ENCODE data around the gene PIK3R3. TPM values are rescaled to one million over a fixed set of nuclear protein-coding genes. Genes with fewer than 3 reads are reported as not detected.

The PIK3R3 gene
- total RNA-seq, result 1 to 10 TPM; 4.8 to 5.4 TPM

DNA sequence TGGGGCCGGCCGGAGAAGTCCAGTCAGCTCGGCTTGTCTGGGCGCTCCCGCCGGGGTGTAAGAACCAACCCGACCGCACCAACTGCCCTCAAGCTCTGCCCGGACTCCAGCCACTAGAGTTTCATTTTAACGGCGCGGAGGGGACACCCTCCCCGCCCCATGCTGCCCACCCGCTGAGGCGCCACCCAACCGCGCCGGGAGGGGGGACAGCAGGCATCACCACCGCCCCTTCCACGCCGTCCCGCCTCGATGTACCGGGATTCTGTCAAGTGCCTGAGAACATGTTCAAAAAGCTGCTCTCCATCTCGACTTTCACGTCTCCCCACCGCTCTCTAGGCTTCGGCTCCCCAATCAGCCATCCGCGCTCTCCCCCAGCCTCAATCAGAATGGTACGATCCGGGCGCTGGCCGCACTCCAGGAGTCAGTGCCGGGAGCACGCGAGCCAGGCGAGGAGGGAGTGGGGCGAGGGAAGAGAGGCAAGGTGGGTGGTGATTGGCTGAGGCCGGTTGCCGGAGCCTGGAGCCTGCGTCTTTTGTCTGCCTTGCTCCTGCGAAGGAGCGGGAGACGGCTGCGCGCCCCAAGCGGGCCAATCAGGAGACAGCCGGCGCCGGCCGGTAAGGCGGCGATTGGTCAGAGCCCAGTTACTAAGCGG is at the start of gene PIK3R3:
Gene PIK3R3, minus strand, starts transcription at position 101 of the 652 bp plus-strand sequence. CDS start 677 bp downstream, outside the sequence.
- Mint-ChIP-seq H3K9me3 (ENCODE audit: insufficient read depth) (no peaks in the 10 kb centered on the region), H3K4me1 (ENCODE audit: low read depth) (peaks cover 30% of the 10 kb centered on the region), H3K36me3 (ENCODE audit: low read depth) (peaks cover 2% of the 10 kb centered on the region), H3K4me3 (peak within 1 kb of the TSS; percentile 93), H3K27ac (peak within 1 kb of the TSS; percentile 98), H3K27me3 (ENCODE audit: low read depth) (peaks cover 57% of the 10 kb centered on the region)
- DNase-seq (peak; percentile 95), ATAC-seq (peak; percentile 97)
- ChIA-PET POLR2A (interaction anchor here (1.0 kb wide), 1 partner anchor 33 kb away, joined by 3 read pairs; no protein-coding TSS in a partner anchor), CTCF (interaction anchor here (0.5 to 2.5 kb wide), 2 partner anchors 92 to 1295 kb away, joined by 3 to 10 read pairs; no protein-coding TSS in a partner anchor)

DNA sequence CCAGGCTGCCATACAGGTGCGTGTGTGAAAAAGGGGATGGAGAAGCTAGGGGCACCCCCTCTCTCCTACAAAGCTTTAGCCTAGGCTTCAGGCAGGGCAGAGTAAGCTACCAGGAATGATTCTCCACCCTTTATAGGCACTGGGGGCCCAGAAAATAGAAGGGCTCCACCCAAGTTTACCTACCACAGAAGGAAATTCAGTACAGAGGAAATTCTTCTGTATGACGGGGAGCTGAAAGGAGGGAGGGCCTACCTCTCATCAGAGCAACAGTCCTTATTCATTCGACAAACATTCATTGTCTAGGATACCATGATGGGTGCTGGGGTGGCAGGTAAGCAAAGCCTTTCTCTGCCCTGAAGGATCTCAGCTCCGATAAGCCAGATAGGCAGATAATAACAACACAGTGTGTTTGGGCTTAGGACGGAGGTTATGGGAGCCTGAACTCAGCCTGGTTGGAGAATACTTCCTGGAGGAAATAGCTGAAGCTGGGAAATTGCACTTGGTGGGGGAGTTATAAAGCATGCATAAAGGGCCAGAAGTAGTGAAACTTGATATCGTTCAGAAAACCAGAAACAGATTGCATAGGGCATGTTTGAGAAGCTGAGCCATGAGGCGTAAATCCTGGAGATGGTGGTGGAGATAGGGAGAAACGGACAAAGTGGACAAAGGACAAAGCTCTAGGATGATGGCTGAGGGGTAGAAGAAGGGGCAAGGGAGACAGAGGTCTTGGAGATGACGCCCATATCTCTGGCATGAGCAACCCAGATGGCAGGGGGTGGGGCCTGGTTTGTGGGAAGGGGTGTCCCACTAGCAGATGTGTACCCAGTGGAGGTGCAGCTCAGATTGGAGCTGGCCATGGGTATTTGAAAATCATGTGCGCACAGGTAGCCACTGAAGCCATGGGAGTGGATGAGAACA is 49.2 kb upstream of the PIK3R3 start:
- ChIA-PET POLR2A (interaction anchor here (0.9 kb wide), 1 partner anchor 10 kb away, joined by 3 read pairs; no protein-coding TSS in a partner anchor), CTCF (interaction anchor here (0.6 to 6.5 kb wide), 8 partner anchors 14 to 155 kb away, joined by 3 to 80 read pairs (median 4); no protein-coding TSS in a partner anchor)
- peaks cover 17% of the 10 kb centered on the region for H3K4me1 Mint-ChIP-seq (ENCODE audit: low read depth)
- H3K27me3 Mint-ChIP-seq (ENCODE audit: low read depth), result peaks cover 2% of the 10 kb centered on the region
- H3K36me3 Mint-ChIP-seq (ENCODE audit: low read depth), result no peaks in the 10 kb centered on the region
- ATAC-seq, result no peak
- H3K9me3 Mint-ChIP-seq (ENCODE audit: insufficient read depth), result no peaks in the 10 kb centered on the region
- H3K27ac Mint-ChIP-seq, result no peak overlapping the region
- DNase-seq, result no peak
- H3K4me3 Mint-ChIP-seq, result no peak overlapping the region

DNA sequence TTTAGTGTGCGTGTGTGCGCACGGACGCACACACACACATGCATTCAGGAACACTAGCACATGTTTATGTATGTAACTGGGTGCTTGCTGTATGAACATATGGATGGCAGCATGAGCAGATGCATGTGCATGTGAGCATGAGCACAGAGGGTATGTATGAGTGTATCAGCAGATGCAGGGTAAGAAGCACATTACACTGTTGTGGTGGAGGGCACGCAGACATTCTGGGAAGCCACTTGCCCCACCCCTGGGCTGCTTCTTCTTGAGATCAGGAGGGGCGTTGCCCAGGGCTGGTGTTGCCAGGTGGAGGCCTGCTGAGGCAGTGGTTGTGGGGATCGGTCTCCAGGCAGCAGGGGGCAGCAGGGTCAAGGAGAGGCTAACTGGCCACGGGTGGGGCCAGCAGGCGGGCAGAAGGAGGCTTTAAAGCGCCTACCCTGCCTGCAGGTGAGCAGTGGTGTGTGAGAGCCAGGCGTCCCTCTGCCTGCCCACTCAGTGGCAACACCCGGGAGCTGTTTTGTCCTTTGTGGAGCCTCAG is 47.7 kb upstream of the PIK3R3 start:
- Mint-ChIP-seq H3K27ac (no peak overlapping the region), H3K9me3 (ENCODE audit: insufficient read depth) (no peaks in the 10 kb centered on the region), H3K4me3 (no peak overlapping the region), H3K36me3 (ENCODE audit: low read depth) (no peaks in the 10 kb centered on the region), H3K27me3 (ENCODE audit: low read depth) (peaks cover 2% of the 10 kb centered on the region), H3K4me1 (ENCODE audit: low read depth) (peaks cover 17% of the 10 kb centered on the region)
- ATAC-seq (no peak), DNase-seq (no peak)
- POLR2A ChIA-PET, result no interaction called here
- CTCF ChIA-PET, result interaction anchor here (0.6 to 6.5 kb wide), 6 partner anchors 13 to 332 kb away, joined by 3 to 80 read pairs (median 4); no protein-coding TSS in a partner anchor

DNA sequence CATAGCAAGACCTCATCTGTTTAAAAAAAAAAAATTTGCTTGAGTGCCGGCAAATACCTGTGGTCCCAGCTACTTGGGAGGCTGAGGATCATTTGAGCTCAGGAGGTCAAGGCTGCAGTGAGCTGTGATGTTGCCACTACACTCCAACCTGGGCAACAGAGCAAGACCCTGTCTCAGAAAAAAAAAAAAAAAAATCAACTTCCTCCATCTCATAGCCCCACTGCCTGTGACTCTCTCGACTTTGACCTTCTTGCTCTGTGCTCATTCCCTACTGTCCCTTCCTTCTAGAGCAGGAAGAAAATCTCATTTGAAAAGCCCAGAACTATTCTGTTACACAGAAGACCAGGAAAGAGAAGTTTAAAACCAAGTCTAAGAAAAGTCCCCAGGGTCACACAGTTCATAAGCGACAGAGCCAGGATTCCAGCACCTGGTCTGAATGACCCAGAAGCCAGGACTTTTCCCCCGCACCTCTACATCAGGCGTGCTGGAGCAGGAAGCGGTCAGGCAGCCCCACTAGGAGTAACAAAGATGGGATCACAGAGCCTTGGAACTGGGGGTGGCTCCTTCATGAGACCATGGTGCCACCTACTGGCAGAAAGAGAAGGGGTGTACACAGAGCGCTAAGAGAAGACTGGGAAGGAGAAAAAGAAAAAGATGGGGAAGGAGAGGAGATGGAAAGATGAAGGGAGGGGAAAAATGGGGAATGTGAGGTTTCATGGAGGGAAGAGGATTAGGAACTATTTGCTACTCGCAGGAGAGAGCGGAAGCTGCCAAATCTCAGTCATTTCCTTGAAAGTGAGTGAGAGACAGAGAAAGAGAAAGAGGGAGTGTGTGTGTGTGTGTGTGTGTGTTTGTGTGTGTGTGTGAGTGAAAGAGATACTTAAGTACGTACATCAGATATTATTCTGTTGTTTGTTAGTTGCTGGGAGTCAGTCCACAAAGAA is 47.0 kb upstream of the PIK3R3 start:
- peak; percentile 83 for ATAC-seq
- Mint-ChIP-seq H3K27me3 (ENCODE audit: low read depth) (peaks cover 2% of the 10 kb centered on the region), H3K9me3 (ENCODE audit: insufficient read depth) (no peaks in the 10 kb centered on the region), H3K36me3 (ENCODE audit: low read depth) (no peaks in the 10 kb centered on the region), H3K27ac (no peak overlapping the region), H3K4me1 (ENCODE audit: low read depth) (peaks cover 10% of the 10 kb centered on the region), H3K4me3 (no peak overlapping the region)
- CTCF ChIA-PET, result interaction anchor here (0.6 to 6.5 kb wide), 3 partner anchors 11 to 331 kb away, joined by 3 to 80 read pairs (median 6); no protein-coding TSS in a partner anchor
- peak; percentile 73 for DNase-seq
- POLR2A ChIA-PET, result no interaction called here

DNA sequence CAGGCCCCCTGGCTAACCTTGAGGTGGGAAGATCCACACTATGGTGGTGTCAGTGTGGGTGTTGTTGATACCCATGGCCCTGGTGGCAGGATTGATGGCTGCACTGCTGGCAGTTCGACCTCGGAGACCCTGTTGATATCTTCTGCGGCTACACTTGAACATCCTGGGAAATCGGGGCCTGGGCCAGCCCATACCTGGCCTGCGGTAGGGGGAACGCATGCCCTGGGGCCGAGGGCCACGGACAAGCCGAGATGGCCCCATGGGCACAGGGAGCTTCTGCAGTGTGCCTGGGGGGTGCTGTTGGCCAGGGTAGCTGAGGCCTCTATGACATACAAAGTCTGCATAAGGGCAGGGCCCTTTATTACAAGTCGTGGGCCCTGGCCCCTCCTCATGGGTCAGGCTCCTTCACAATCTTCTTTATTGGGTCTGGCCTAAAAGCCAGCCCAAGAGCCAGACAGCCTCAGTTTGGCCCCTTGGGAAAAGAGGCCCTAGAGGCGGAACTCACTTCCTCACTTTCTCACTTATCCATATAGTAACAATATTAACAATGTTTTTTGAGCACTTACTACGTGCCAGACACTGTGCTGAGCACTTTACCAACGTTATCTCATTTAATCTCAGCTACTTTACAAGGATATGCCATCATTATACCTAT is 43.9 kb upstream of the PIK3R3 start, which contains the start of gene P3R3URF:
Gene P3R3URF, minus strand, starts transcription at position 278 of the 655 bp plus-strand sequence. Its CDS starts 17 bp downstream, at position 261.
- H3K27me3 Mint-ChIP-seq (ENCODE audit: low read depth), result peaks cover 4% of the 10 kb centered on the region
- no peak within 1 kb of the TSS for H3K27ac Mint-ChIP-seq
- POLR2A ChIA-PET, result no interaction called here
- H3K4me1 Mint-ChIP-seq (ENCODE audit: low read depth), result no peaks in the 10 kb centered on the region
- no peaks in the 10 kb centered on the region for H3K9me3 Mint-ChIP-seq (ENCODE audit: insufficient read depth)
- no peak for ATAC-seq
- no peak within 1 kb of the TSS for H3K4me3 Mint-ChIP-seq
- no peak for DNase-seq
- CTCF ChIA-PET, result interaction anchor here (0.7 kb wide), 1 partner anchor 140 kb away, joined by 3 read pairs; no protein-coding TSS in a partner anchor
- H3K36me3 Mint-ChIP-seq (ENCODE audit: low read depth), result no peaks in the 10 kb centered on the region

DNA sequence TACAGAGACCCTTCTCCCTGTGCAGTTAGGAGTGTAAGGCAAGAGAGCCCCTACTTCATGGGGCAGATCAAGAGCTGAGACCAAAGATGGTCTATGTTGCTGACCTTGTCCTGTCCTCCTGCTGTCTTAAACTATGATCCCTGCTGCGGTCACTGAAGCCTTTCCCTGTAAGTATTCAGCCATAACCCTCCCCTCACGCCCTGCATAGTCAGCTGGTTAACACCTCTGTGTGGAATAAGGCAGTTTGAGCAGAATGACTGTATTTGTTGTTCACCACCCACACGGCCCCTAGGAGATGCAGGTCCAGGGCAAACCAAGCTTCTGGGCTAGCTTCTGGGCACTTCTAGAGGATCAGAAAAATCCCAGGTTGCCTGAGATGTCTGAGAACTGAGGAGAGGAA is 42.8 kb upstream of the PIK3R3 start:
- H3K27ac Mint-ChIP-seq, result no peak overlapping the region
- no peaks in the 10 kb centered on the region for H3K36me3 Mint-ChIP-seq (ENCODE audit: low read depth)
- H3K4me3 Mint-ChIP-seq, result no peak overlapping the region
- CTCF ChIA-PET, result interaction anchor here (1.0 kb wide), 1 partner anchor 138 kb away, joined by 4 read pairs; no protein-coding TSS in a partner anchor
- H3K9me3 Mint-ChIP-seq (ENCODE audit: insufficient read depth), result no peaks in the 10 kb centered on the region
- no peak for ATAC-seq
- no peaks in the 10 kb centered on the region for H3K4me1 Mint-ChIP-seq (ENCODE audit: low read depth)
- POLR2A ChIA-PET, result no interaction called here
- H3K27me3 Mint-ChIP-seq (ENCODE audit: low read depth), result peaks cover 8% of the 10 kb centered on the region
- DNase-seq, result no peak

DNA sequence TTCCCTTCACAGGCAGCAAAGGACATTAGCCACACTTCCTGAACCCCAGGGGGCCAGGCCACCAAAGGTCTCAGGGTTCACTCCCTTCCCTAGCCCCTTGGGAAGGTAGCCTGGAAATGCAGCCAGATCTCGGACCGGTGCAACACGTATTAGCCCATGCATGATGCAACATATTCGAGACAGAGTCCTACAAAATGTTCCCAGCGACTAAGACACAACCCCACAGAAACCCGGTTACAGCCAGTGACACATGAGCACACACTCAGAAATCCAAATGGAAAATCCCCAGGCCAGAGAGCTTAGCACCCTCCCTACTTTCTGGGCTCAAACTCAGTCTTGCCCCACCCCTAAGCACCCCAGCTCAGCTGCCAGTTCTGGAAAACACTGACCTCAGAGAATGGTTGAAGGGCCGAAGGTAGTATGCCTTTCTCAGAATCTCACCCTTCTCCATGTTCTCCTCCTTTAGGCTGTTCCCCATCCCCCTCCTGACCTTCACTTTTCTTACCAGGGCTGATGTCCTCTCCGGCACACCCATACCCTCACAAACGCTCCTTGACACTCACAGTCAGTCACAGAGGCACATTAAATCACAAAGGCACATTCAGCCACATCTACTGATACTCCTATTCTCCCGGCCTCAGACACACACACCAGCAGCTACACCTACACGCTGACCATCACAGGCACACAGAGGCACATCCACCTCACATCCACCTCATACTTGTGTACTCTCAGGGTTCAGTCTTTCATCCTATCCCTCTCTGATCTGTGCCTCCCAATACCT is 42.2 kb upstream of the PIK3R3 start, which contains the start of gene TSPAN1:
Gene TSPAN1, plus strand, starts transcription at position 640 of the 784 bp plus-strand sequence. CDS start 6,021 bp downstream, outside the sequence.
- Mint-ChIP-seq H3K4me3 (no peak within 1 kb of the TSS), H3K27ac (no peak within 1 kb of the TSS), H3K9me3 (ENCODE audit: insufficient read depth) (no peaks in the 10 kb centered on the region), H3K36me3 (ENCODE audit: low read depth) (no peaks in the 10 kb centered on the region), H3K4me1 (ENCODE audit: low read depth) (no peaks in the 10 kb centered on the region), H3K27me3 (ENCODE audit: low read depth) (peaks cover 9% of the 10 kb centered on the region)
- ChIA-PET POLR2A (no interaction called here), CTCF (interaction anchor here (1.0 kb wide), 1 partner anchor 137 kb away, joined by 4 read pairs; no protein-coding TSS in a partner anchor)
- DNase-seq (no peak), ATAC-seq (no peak)

DNA sequence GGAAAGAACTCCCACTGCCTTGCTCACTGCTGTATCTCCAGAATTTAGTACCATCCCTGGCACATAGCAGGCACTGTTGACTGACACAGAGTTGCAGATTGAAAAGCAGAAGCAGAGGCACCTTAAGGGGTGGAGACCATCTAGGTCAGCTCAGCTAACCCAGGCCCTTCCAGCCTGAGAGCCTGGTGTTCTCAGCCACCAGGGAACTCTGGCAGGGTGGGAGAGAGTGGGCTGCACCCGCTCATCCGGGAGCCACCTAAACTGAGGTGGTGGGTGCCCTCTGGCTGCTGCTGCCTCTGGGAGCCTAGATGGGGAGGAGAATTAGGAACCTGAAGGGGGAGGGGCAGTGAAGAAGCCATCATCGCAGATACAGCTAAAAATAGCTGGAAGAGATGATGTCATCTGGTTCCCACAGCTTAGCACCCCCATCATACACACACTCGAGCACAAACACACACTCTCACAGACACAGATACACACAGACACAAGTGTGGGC is 41.0 kb upstream of the PIK3R3 start:
- POLR2A ChIA-PET, result no interaction called here
- H3K4me1 Mint-ChIP-seq (ENCODE audit: low read depth), result no peaks in the 10 kb centered on the region
- no peaks in the 10 kb centered on the region for H3K9me3 Mint-ChIP-seq (ENCODE audit: insufficient read depth)
- peaks cover 15% of the 10 kb centered on the region for H3K27me3 Mint-ChIP-seq (ENCODE audit: low read depth)
- DNase-seq, result no peak
- no peak overlapping the region for H3K4me3 Mint-ChIP-seq
- H3K27ac Mint-ChIP-seq, result no peak overlapping the region
- no peak for ATAC-seq
- CTCF ChIA-PET, result interaction anchor here (0.6 kb wide), 1 partner anchor 21 kb away, joined by 3 read pairs; no protein-coding TSS in a partner anchor
- H3K36me3 Mint-ChIP-seq (ENCODE audit: low read depth), result no peaks in the 10 kb centered on the region

DNA sequence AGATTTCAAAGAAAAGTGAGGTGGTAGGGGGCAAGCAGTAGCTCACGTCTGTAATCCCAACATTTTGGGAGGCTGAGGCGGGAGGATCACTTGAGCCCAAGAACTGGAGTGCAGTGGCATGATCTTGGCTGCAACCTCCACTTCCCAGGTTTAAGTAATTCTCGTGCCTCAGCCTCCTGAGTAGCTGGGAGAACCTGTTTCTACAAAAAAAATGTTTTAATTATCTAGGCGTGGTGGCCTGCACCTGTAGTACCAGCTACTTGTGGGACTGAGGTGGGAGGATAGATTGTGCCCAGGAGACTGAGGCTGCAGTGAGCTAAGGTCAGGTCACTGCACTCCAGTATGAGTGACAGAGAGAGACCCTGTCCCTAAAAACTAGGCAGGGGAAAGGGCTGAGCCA is 39.9 kb upstream of the PIK3R3 start:
- Mint-ChIP-seq H3K4me3 (no peak overlapping the region), H3K9me3 (ENCODE audit: insufficient read depth) (no peaks in the 10 kb centered on the region), H3K27ac (no peak overlapping the region), H3K4me1 (ENCODE audit: low read depth) (peaks cover 5% of the 10 kb centered on the region), H3K36me3 (ENCODE audit: low read depth) (no peaks in the 10 kb centered on the region), H3K27me3 (ENCODE audit: low read depth) (peaks cover 21% of the 10 kb centered on the region)
- ATAC-seq, result no peak
- ChIA-PET CTCF (no interaction called here), POLR2A (no interaction called here)
- no peak for DNase-seq

DNA sequence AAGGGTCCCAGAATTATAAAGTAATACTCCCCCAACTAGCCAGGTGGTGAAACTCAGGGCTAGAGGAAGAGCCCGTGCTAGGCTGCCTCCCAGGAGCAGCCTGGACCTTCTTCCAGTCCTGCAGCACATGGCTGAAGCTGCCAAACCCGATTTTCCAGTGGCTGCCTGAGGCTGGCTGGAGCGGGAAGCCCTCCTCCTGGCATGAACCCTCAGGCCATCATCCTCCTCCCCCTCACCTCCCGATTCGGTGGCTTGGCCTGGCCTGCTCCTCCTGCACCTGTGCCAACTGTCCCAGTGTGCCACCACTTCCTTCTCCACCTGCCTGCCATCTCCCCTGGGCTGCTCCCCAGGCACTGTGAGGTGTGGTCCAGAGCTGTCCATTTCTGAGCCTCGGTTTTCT is 39.4 kb upstream of the PIK3R3 start:
- ChIA-PET CTCF (no interaction called here), POLR2A (interaction anchor here (0.8 kb wide), 1 partner anchor 10 kb away, joined by 3 read pairs; no protein-coding TSS in a partner anchor)
- H3K36me3 Mint-ChIP-seq (ENCODE audit: low read depth), result no peaks in the 10 kb centered on the region
- H3K4me1 Mint-ChIP-seq (ENCODE audit: low read depth), result peaks cover 9% of the 10 kb centered on the region
- H3K4me3 Mint-ChIP-seq, result no peak overlapping the region
- H3K9me3 Mint-ChIP-seq (ENCODE audit: insufficient read depth), result no peaks in the 10 kb centered on the region
- no peak for ATAC-seq
- no peak for DNase-seq
- peaks cover 21% of the 10 kb centered on the region for H3K27me3 Mint-ChIP-seq (ENCODE audit: low read depth)
- H3K27ac Mint-ChIP-seq, result no peak overlapping the region

All from activated CD8-positive, alpha-beta T cell treated with anti-CD3 and anti-CD28 coated beads, Interleukin-2, amount 10 ng/mL, durations not matched to agents 7 days and 5 days (primary cell).